Effector CD4-positive, alpha-beta T cell (primary cell): ENCODE measurements around the gene U2AF1L4.

Source experiments
- DNase-seq: peaks from one replicate; pipeline ENCODE4 v3.0.0-alpha.2; 2020

Gene U2AF1L4

DNA sequence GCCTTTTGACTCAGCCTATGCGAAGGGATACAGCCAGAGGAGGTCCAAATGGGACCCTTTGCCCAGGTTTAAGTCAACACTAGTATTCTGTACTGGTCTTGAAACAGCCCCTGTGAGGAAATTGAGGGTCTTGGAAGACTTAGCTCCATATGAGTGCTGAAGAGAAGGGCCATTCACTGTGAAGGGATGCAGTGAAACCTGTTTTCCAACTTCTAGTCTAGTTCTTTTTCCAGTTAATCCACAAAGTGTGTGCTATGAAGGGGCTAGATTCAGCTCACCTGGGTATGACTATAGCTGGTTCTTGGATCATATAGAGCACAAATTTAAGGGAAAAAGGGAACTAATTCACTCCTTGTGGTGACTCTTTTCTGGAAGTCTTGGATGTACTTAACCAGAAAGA lies 36.8 kb downstream of the U2AF1L4 start:
- no peak for DNase-seq

DNA sequence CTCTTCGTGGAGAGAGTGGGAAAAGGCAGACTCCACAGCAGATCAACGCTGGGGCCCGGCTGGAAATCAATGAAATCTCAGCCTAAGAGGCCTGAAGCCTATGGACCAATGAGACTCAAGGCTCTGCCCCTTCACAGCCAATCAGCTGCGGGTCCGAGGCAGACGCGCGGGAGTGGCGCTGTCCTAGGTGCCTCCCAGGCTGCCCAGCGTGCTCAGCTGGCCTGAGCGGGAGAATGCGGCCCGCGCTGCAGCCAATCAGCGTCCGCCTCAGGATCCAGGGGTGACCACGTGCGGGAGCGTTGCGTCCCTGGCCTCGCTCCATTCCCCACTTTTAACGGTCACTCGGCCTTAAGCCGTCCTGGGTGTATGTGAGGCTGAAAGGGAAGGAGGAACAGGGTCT lies 41.0 kb downstream of the U2AF1L4 start, which contains the start of gene ZBTB32:
Gene ZBTB32 (plus strand): TSS at position 341 of the 400 bp plus-strand sequence. CDS start 10,069 bp downstream, outside the sequence.
- no peak for DNase-seq

DNA sequence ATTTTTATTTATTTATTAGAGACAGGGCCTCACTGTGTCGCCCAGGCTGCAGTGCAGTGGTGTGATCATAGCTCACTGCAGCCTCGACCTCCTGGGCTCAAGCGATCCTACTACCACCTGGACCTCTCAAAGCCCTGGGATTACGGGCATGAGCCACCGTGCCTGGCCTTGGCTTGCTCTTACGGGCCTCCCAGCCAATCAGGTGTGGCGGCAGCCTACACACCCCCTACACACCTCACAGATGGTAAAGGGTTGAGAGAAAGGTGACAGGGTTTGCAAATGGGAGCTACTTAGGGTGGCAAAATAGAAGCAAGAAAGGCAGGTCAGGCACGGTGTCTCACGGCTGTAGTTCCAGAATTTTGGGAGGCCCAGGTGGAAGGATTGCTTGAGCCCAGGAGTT lies 41.9 kb downstream of the U2AF1L4 start:
- DNase-seq = no peak

DNA sequence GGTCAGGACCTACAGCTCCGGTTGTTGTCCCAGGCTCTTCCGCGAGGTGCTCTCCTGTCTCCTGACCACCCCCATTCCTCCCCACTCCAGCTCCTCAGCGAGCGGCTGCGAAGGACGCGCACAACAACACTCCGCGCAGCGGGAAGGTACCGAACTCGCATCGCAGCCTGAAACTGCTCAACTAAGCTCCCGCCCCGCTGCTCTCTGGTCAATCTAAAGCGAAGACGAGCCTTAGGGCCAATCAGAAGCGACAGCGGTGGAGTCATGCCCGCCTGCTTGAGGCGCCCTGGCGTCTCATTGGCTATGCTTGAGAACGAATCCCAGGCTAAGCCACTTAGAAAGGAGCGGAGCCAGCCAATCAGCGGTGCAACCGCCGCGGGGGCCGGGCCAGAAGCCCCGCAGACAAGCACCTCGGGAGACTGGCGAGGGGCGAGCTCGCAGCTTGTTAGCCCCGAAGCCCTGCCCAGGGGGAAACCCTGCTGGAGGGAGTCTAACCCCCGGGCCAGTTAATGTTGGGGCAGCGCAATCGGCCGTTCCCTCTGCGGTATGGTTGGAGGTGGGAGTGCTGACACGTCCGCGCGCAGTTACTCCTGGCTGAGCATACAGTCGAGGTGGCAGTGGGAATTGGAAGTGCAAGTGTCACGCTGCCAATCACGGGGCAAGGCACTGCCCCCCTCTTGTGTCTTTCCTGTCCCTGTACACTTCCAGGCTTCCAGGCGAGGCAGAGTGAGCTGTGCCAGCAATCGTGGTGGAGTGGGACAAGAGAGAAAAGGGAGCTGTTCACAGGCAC lies 42.8 kb downstream of the U2AF1L4 start:
- DNase-seq = peak; percentile 89

DNA sequence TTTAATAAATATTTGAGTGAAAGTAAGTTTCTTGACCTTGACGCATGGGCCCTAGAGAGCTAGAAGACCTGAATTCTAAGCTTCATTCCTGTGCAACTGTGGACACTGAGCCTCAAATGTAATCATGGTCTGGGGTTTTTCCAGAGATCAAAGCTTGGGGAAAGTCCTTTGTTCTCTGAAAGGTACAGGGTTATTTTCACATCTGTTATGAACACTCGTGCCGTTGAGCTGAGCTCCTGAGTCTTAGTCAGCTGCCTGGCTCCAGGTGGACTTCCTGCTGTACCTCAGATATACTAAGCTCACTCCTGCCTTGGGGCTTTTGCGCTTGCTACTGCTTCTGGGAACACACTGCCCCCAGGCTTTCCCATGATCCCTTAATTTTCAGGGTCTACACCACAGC lies 48.4 kb downstream of the U2AF1L4 start:
- no peak for DNase-seq

DNA sequence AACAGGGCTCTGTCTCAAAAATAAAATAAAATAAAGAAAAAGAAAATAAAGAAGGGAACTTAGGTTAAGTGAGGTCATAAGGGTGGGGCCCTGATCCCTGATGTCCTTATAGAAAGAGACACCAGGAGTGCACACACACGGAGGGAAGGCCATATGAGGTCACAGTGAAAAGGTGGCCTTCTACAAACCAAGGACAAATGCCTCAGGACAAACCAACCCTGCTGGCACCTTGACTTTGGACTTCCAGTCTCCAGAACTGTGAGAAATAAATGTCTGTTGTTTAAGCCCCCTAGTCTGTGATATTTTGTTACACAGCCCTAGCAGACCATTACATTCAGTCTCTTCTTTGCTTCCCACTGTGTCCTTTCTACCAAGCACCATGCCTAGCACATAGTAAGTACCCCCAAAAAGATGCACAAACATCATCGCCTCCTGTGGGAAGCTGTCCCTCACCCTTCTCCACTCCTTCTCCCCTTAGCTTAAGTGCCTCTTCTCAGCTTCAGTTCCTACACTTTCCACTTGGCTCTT lies 49.3 kb downstream of the U2AF1L4 start:
- no peak for DNase-seq

DNA sequence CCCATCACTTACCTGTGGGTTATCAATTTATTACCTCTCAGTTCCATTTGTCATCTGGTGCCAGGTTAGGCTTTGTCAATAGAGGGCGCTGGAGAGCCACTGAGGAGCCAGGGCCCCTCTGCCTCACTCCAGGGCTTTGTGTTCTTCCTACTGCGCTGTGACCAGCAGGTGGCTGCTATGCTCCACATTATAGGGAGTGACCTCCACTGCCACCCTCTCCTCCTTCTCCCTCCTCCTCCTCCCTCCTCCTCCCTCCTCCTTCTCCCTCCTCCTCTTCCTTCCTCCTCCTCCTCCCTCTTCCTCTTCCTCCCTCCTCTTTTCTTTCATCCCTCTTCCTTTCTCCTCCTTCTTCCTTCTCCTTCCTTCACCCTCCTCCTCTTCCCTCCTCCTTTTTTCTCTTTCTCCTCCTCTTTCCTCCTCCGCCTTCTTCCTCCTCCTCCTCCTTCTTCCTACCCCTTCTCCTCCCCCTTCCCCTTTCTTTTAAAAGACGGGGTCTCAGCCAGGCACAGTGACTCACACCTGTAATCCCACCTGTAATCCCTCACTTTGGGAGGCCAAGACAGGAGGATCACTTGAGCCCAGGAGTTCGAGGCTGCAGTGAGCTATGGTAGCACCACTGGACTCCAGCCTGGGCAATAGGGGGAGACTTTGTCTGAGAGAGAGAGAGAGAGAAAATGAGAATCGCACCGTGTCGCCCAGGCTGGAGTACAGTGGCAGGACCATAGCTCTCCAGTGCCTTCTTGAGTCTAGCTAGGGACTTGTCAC lies 51.2 kb downstream of the U2AF1L4 start:
- peak; percentile 89 for DNase-seq

DNA sequence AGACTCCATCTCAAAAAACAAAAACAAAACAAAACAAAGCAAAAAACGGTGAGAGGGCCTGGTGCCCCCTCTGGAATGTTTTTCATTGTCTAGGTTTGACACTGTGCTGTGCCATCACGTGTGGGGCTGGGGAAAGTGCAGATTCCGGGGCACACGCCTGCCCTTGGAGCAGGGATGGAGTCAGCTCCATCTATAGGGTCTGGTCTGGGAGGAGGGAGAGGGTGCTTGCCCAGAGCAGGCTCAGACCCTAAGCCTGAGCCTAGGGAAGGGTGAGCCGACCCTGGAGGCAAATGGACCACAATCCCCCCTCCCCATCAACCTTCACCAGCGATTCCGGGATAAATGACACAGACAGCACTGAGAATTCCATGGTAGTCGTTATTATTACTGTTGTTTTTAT lies 51.8 kb downstream of the U2AF1L4 start:
- DNase-seq = no peak
